Osteocyte (in vitro differentiated cells): ENCODE measurements around the gene DDN. TPM values are rescaled to one million over a fixed set of nuclear protein-coding genes. Genes with fewer than 3 reads are reported as not detected.

Experiments
- DNase-seq: peaks from one replicate; pipeline ENCODE4 v3.0.0; 2021; ENCODE audit warnings: mixed read lengths; ENCODE audit not compliant: unreplicated experiment; ENCODE audit errors: extremely low spot score
- H3K27ac Mint-ChIP-seq: one replicate; pipeline ENCODE4 v1.8.0; 2021; ENCODE audit warnings: mild to moderate bottlenecking, mixed read lengths; ENCODE audit not compliant: unreplicated experiment
- H3K27me3 Mint-ChIP-seq: one replicate; pipeline ENCODE4 v1.8.0; 2021; ENCODE audit warnings: mixed read lengths; ENCODE audit not compliant: unreplicated experiment
- H3K36me3 Mint-ChIP-seq: one replicate; pipeline ENCODE4 v1.8.0; 2021; ENCODE audit warnings: mixed read lengths; ENCODE audit not compliant: unreplicated experiment
- H3K4me1 Mint-ChIP-seq: one replicate; pipeline ENCODE4 v1.8.0; 2021; ENCODE audit warnings: mixed read lengths; ENCODE audit not compliant: unreplicated experiment
- H3K4me3 Mint-ChIP-seq: one replicate; pipeline ENCODE4 v1.8.0; 2021; ENCODE audit warnings: mild to moderate bottlenecking, moderate library complexity, mixed read lengths; ENCODE audit not compliant: unreplicated experiment
- H3K9me3 Mint-ChIP-seq: one replicate; pipeline ENCODE4 v1.8.0; 2021; ENCODE audit warnings: mixed read lengths; ENCODE audit not compliant: unreplicated experiment
- total RNA-seq: library from RNA; stranded (reverse); gene quantifications from 2 replicates; pipeline ENCODE4 v1.2.1, GENCODE V29; 2021
- TF ChIP-seq, protein P1 (sequence below): fragments of 200-600 bp; sonication (generic); IDR thresholded peaks from 2 replicates; pipeline ENCODE4 v1.5.0; 2021; ENCODE audit warnings: antibody characterized with exemption, mild to moderate bottlenecking, moderate library complexity

DDN gene
- total RNA-seq, 1 donor from 2014 or later = 0.08 TPM

DNA sequence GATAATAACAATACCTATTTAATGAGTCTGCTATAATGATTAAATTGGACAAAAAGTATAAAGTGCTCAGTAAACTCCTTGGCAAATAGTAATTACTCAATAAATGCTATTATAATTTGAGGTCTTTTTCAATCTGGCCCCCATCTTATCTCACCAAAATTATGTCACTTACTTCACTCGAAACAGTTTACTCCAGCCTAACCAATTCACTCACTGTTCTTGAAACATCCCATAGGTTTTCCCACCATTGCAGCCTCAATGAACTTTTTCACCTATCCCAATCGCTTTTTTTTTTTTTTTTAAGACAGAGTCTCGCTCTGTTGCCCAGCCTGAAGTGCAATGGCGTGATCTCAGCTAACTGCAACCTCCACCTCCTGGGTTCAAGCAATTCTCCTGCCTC lies 36.9 kb upstream of the DDN start:
- peaks cover 29% of the 10 kb centered on the region for H3K36me3 Mint-ChIP-seq
- TF ChIP-seq, protein P1, sequence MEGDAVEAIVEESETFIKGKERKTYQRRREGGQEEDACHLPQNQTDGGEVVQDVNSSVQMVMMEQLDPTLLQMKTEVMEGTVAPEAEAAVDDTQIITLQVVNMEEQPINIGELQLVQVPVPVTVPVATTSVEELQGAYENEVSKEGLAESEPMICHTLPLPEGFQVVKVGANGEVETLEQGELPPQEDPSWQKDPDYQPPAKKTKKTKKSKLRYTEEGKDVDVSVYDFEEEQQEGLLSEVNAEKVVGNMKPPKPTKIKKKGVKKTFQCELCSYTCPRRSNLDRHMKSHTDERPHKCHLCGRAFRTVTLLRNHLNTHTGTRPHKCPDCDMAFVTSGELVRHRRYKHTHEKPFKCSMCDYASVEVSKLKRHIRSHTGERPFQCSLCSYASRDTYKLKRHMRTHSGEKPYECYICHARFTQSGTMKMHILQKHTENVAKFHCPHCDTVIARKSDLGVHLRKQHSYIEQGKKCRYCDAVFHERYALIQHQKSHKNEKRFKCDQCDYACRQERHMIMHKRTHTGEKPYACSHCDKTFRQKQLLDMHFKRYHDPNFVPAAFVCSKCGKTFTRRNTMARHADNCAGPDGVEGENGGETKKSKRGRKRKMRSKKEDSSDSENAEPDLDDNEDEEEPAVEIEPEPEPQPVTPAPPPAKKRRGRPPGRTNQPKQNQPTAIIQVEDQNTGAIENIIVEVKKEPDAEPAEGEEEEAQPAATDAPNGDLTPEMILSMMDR = no peak

GRCh38 chr12:49034286-49034622 lies 35.1 kb upstream of the DDN start:
- no peak for DNase-seq
- Mint-ChIP-seq H3K4me3 (no peak overlapping the region), H3K27me3 (no peaks in the 10 kb centered on the region), H3K27ac (no peak overlapping the region), H3K4me1 (no peaks in the 10 kb centered on the region), H3K9me3 (no peaks in the 10 kb centered on the region), H3K36me3 (peaks cover 22% of the 10 kb centered on the region)
- TF ChIP-seq, protein P1 = no peak

More for the DNA sequence above, 36.9 kb upstream of the DDN start:
- no peak for DNase-seq
- H3K4me1 Mint-ChIP-seq = no peaks in the 10 kb centered on the region
- no peak overlapping the region for H3K4me3 Mint-ChIP-seq
- no peaks in the 10 kb centered on the region for H3K27me3 Mint-ChIP-seq
- no peak overlapping the region for H3K27ac Mint-ChIP-seq
- H3K9me3 Mint-ChIP-seq = no peaks in the 10 kb centered on the region

DNA sequence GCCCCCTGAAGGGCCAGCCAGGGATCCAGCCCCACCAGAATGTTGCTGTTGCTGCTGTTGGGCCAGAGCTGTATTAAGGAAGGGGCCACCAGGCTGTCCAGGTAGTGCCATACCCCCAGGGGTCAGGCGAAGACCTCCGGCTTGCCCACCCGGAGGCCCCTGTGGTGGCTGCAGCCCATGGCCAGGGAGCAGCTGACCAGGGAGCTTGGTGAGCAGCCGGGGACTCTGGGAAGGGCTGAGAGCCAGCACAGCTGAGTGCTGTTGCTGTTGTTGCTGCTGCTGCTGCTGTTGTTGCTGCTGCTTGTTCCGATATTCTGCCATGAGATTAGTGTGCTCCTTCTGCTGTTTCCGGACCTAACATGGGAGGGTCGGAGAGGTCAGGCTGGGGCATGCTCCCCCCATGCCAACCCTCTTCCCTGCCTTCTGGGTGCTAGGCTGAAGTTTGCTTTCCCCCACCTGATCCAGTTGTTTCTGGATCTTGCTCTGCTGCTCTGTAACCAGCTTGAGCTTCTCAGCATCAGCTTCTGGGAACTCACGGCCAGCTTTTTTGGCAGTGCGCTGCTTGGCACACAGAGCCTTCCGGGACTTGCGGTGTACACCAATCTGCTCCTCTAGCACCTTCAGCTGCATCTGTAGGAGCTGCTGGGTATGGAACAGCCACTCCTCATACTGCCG lies 34.6 kb upstream of the DDN start:
- TF ChIP-seq, protein P1 = no peak
- no peaks in the 10 kb centered on the region for H3K27me3 Mint-ChIP-seq
- H3K4me1 Mint-ChIP-seq = no peaks in the 10 kb centered on the region
- DNase-seq = no peak
- no peaks in the 10 kb centered on the region for H3K9me3 Mint-ChIP-seq
- H3K4me3 Mint-ChIP-seq = no peak overlapping the region
- no peak overlapping the region for H3K27ac Mint-ChIP-seq
- H3K36me3 Mint-ChIP-seq = peaks cover 24% of the 10 kb centered on the region

- Mint-ChIP-seq H3K4me1 (no peaks in the 10 kb centered on the region), H3K9me3 (no peaks in the 10 kb centered on the region), H3K27ac (no peak overlapping the region), H3K27me3 (no peaks in the 10 kb centered on the region), H3K36me3 (peaks cover 28% of the 10 kb centered on the region), H3K4me3 (no peak overlapping the region)
- DNase-seq = no peak
- TF ChIP-seq, protein P1 = no peak
Measured at GRCh38 chr12:49032679-49033447, 33.7 kb upstream of the DDN start.

GRCh38 chr12:49032276-49032675 lies 33.1 kb upstream of the DDN start:
- H3K27me3 Mint-ChIP-seq = no peaks in the 10 kb centered on the region

More at GRCh38 chr12:49032276-49032675, 33.1 kb upstream of the DDN start:
- H3K27ac Mint-ChIP-seq = no peak overlapping the region
- H3K4me1 Mint-ChIP-seq = no peaks in the 10 kb centered on the region
- H3K4me3 Mint-ChIP-seq = no peak overlapping the region
- H3K9me3 Mint-ChIP-seq = no peaks in the 10 kb centered on the region
- no peak for DNase-seq
- TF ChIP-seq, protein P1 = no peak
- H3K36me3 Mint-ChIP-seq = peaks cover 33% of the 10 kb centered on the region
